D341Med (cell line): ENCODE results near the gene RING1.

ENCODE experiments used
- DNase-seq: peaks from one replicate; pipeline ENCODE4 v3.0.0; 2012; ENCODE audit warnings: low spot score

RING1 gene

GRCh38 chr6:33171880-33172687 is 36.2 kb upstream of the RING1 start:
- no peak for DNase-seq

GRCh38 chr6:33172688-33173534 is 35.4 kb upstream of the RING1 start:
- DNase-seq, result peak; percentile 67

DNA sequence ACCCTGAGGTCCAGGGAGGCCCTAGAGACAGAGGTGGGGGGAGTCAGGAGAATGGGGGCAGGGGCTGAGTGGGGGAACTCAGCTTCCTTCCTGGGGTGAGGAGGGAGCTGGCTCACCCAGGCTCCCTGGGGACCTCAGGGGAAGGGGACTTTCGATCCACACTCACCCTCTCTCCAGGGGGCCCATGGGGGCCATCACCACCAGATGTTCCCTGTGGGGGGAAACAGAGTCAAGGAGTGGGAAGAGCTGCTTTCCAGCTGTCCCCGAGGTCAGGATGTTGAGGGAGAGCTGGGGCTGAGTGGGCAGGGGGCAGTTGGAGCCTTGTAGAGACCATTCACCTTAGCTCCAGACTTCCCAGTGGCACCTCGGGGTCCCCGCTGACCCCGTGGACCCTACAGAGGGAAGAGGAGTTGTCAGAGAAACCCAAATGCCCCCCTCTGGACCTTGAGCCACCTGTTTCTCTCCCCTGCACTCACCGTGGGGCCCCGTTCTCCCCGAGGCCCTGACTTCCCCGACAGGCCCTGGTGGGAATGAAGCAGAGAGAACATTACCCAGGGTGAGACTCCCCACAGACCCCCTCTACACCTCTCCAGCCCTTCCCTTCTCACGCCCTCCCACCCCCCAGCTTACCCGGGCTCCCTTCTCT is 34.6 kb upstream of the RING1 start:
- no peak for DNase-seq

GRCh38 chr6:33174784-33175183 is 33.5 kb upstream of the RING1 start:
- no peak for DNase-seq

DNA sequence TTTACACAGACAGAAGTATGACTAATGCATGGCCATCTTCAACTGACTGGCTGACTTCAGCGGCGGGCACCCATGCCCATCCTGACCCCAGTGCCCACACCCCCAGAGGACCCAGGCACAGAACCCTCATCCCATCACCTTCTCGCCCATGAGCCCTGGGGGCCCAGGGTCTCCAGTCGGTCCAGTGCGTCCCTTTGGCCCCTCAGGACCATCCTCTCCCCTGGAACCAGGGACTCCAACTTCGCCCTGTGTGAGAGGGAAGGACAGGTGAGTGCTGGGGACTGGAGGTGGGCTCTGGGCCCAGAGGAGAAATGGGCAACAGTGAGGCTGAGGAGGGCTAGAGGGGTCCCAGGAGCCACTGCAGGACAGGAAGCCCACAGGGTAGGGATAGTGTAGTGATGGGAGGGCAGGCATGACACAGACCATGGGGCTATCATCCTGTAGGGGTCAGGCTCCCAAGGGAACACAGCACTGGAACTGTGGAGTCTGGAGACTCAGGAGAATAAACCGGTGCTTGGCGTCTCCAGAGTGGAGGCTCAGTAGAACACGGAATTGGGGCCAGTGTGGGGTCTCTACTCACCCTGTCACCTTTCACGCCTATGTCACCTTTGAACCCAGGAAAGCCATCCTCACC is 32.7 kb upstream of the RING1 start:
- DNase-seq, result no peak

DNA sequence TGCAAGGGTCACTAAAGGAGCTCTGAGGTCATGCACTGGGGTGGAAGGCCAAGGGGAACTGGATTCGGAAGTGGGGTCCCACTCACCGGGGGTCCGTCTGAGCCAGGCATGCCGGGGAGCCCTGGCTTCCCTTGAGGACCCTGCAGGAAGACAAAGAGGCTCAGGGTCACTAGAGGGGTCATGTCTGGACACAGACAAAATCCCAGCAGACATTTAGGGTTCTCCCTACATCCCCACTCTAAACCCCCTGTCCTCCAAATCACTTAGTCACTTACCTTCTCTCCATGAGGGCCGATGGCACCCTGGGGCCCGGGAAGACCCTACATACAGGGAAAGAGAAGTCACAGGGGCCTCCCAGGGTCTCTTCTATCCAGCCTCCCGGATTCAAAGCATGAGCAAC is 31.4 kb upstream of the RING1 start:
- no peak for DNase-seq

- DNase-seq, result no peak
These were observed 30.5 kb upstream of the RING1 start for GRCh38 chr6:33177552-33178446.

GRCh38 chr6:33178755-33179475 is 29.4 kb upstream of the RING1 start:
- no peak for DNase-seq

- no peak for DNase-seq
These were observed 27.2 kb upstream of the RING1 start for GRCh38 chr6:33181141-33181540.

- no peak for DNase-seq
These were observed 25.1 kb upstream of the RING1 start for GRCh38 chr6:33183071-33183683.

DNA sequence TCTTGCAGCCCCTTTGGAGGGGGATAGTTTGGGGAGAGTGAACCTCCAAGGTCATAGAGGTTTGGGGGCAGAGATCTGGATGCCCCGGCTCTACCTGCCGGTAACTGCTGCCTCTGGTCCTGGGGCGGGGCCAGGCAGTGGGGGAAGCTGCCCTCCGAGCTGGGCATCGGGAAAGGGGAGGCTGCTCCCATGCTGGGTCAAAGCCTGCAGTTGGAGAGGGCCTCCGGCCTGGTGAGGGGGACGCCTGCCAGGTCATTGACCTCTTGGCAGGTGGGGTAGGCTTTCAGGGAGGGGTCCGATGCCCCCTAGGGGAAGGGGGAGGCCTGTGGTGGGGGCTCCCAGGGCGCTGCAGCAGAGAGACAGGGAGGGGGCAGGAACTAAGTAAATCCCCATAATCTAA is 23.1 kb upstream of the RING1 start:
- DNase-seq, result no peak

DNA sequence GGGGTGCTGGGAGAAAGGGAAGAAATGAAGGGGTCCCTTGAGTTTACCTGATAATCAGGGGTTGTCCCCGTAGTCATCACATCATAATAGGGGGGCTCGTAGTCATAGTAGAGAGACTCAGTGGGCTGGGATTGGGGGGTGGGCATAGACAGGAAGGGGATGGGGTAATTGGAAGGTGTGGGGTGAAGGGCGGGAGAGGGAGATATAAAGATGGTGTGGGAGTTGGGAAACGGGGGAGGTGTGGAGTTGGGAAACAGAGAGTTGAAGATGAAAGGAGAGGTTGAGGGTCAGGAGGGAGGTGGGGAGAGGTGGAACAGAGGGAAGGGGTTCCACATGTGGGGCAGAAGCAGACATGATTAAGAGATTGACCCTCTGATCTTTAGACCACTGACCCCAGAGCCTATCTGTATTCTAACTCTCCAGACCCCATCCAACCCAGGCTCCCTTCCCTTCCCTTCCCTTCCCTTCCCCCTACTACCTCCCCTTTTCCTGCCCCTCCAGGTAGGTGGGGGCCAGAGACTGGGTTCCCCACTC is 22.6 kb upstream of the RING1 start:
- DNase-seq, result no peak

- DNase-seq, result no peak
These were observed 20.5 kb upstream of the RING1 start for GRCh38 chr6:33187809-33188208.

DNA sequence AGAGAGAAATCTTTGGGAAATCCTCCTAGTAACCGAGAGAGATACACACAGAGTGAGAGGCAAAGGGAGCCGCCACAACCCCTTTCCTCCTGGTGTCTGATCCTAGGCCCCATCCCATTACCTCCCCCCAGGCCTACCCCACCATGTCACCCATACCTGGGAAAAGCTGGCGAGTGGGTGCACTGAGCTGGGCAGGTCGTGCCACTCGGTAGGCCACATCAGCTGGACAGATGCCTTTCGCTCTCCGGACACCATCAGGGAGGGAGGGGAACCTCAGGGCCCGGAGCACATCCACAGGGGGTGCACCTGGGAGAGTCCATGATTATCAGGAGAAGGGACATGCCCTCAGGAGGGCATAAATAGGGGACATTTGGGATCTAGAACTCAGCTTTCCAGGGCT is 19.1 kb upstream of the RING1 start:
- DNase-seq, result no peak

GRCh38 chr6:33189625-33190448 is 18.5 kb upstream of the RING1 start:
- no peak for DNase-seq

DNA sequence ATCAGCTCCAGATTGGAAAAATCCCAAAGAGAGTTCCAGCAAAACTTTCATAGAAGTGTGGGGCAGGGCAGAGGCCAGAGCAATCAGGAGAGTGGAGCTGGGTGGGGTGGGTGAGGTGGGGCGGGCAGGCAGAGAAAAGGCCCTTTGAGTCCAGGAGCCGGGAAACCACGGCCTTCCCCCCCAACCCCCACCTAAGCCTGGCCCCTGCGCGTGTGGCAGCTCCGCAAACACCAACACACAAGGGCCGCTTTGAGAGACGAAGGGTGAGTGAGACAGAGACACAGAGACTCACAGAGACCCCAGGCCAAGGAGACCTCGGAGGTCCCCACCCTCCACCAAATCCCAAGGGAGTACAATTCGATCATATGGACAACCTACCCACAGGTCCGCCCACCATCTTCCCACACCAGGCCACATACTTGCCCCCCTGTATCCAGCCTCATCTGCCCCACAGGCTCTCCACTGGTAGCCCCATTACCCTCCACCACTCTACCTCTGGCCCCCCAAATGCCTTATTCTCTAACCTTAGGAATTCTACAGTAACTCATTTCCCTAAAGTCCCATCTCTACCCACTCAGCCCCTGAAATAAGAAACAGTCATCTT is 17.7 kb upstream of the RING1 start:
- DNase-seq, result no peak

DNA sequence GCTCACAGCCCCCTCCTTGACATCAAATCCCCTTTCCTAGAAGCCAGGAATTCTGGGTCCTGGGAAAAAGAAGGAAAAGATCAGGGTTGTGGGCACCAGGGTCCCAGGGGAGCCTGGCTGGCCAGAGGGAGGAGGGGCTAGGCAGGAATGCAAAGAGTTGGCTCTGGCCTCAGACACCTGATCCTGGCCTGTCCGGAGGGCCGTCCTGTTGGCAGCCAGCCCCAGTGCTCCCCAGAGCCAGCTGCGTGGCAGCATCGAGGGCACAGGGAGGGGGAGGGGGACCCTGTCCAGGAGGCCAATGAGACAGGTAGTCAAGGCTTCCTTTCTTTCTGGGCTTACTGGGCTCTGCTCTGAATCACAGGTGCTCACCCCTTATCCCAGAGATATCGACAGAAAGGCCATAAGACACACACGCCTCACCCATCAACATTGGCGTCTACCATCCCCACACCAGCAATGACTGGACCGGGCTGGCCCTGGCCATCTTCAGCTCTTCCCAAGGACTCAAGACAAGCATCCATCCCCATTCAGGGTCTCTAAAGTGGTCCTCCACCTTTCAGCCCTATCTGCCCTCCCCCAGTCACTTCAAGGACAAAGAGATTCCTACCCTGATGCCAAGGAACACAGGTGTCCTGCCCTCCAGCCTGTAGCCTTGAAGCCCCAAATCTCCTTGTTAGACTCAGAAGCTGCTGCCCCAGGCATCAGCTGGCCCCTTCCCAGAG is 16.8 kb upstream of the RING1 start:
- no peak for DNase-seq

DNA sequence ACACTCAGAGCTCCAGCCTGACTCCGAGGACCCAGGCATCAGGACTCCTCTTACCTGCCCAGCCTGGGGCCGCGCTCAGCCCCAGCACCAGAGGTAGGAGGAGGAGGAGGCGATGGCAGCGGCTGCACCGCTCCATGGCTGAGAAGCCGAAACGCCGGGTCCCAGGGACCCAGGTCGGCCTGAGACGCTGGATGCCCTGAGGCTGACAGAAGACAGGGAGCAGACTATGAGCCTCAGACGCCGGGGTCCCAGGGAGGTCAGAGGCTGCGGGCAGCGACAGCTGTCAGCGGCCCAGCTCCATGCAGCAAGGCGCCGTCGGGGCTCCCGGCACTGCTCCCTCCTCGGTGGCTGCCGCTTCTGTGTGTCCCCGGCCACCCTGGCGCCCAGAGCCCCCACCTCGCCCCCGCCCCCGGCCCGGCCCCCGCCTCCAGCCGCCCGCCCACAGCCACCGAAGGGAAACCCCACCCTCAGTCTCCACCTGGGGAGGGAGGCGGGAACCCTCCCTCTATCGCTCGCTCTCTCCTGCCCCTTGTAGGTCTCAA is 16.1 kb upstream of the RING1 start, which contains the start of gene COL11A2:
COL11A2 (minus strand) TSS at position 363 of the 542 bp plus-strand sequence; CDS start at position 136, 227 bp downstream.
- DNase-seq, result no peak
